Panc1 (cell line): ENCODE data around the gene PIGL. TPM values are rescaled to one million over a fixed set of nuclear protein-coding genes. Genes with fewer than 3 reads are reported as not detected.

Experiments used
- ATAC-seq: fragments of 200-7000 bp; cut with Tn5 transposase; 2 replicates; pipeline ENCODE4 v1.9.1; 2020; ENCODE audit warnings: mild to moderate bottlenecking, moderate library complexity
- BruUV-seq: library from RNA; stranded (reverse); fragments of 400-500 nt; replicated peaks from 2 replicates; lab custom pipeline; 2021; lab: Mats Ljungman, UMichigan
- CTCF ChIA-PET: fragments of 300-600 bp; sonication (Branson Sonifier 250); formaldehyde crosslinking; loops from one replicate; lab custom pipeline; 2022; ENCODE audit warnings: antibody characterized with exemption; lab: Charles Lee
- POLR2A ChIA-PET: fragments of 300-600 bp; sonication (Branson Sonifier 250); formaldehyde crosslinking; loops from one replicate; lab custom pipeline; 2022; ENCODE audit warnings: antibody characterized with exemption; lab: Charles Lee
- DNase-seq: peaks from one replicate; pipeline ENCODE4 v3.0.0-alpha.2; 2010; ENCODE audit warnings: low read depth, low spot score
- H3K27ac ChIP-seq: 2 replicates; pipeline ENCODE4 v1.5.1; 2011; ENCODE audit warnings: mild to moderate bottlenecking, low read length, inconsistent platforms
- H3K27me3 ChIP-seq: fragments of 200-500 bp; sonication (Bioruptor generic); 2 replicates; pipeline ENCODE4 v1.6.0; 2014; ENCODE audit warnings: low read length, inconsistent platforms; ENCODE audit not compliant: control insufficient read depth, insufficient read depth
- H3K36me3 ChIP-seq: fragments of 200-500 bp; sonication (Bioruptor generic); 2 replicates; pipeline ENCODE4 v1.5.1; 2014; ENCODE audit warnings: inconsistent platforms, mild to moderate bottlenecking, low read length, moderate library complexity; ENCODE audit not compliant: control insufficient read depth, insufficient read depth
- H3K4me1 ChIP-seq: 2 replicates; pipeline ENCODE4 v1.5.1; 2011; ENCODE audit warnings: inconsistent platforms, mild to moderate bottlenecking, low read length, moderate library complexity; ENCODE audit not compliant: control insufficient read depth, insufficient read depth
- H3K4me3 ChIP-seq, 2 experiments: 2 replicates each; pipeline ENCODE4 v1.5.1; 2011 to 2012; ENCODE audit warnings: low read depth in 2 of 2, low read length in 2 of 2, mild to moderate bottlenecking in 2 of 2, inconsistent platforms in 1 of 2, moderate library complexity in 1 of 2
- H3K9me3 ChIP-seq: fragments of 200-500 bp; sonication (Bioruptor generic); 2 replicates; pipeline ENCODE4 v1.5.1; 2014; ENCODE audit warnings: low read depth, mild to moderate bottlenecking, inconsistent platforms, low read length, moderate library complexity; ENCODE audit not compliant: control insufficient read depth, insufficient read depth
- CTCF ChIP-seq: fragments of 450-650 bp; IDR thresholded peaks from 2 replicates; pipeline ENCODE4 v1.5.1; 2017; ENCODE audit warnings: mild to moderate bottlenecking
- POLR2AphosphoS5 ChIP-seq: IDR thresholded peaks from 2 replicates; pipeline ENCODE4 v1.6.1; 2012; ENCODE audit warnings: mild to moderate bottlenecking, low read depth, low read length, moderate library complexity
- REST ChIP-seq, 2 experiments: IDR thresholded peaks; 2 replicates each; pipeline ENCODE4 v1.6.1; 2011 to 2012; ENCODE audit warnings: low read depth in 2 of 2, control low read depth in 1 of 2, low read length in 1 of 2, mild to moderate bottlenecking in 1 of 2, moderate library complexity in 1 of 2; ENCODE audit not compliant: insufficient read depth in 1 of 2
- SIN3A ChIP-seq: IDR thresholded peaks from 2 replicates; pipeline ENCODE4 v1.6.1; 2012; ENCODE audit warnings: low read depth, mild to moderate bottlenecking, low read length, moderate library complexity, borderline replicate concordance; ENCODE audit not compliant: insufficient read depth
- TCF7L2 ChIP-seq: IDR thresholded peaks from 2 replicates; pipeline ENCODE4 v1.6.1; 2011; ENCODE audit warnings: mild to moderate bottlenecking, low read depth, low read length, inconsistent platforms
- in situ Hi-C: cut with HindIII; loops from 2 replicates; pipeline ENCODE4 v1.10.0; 2016; ENCODE audit warnings: low sequenced_read_pairs, low pct_unique_long_range_greater_than_20kb
- intact Hi-C: fragments of 100-400 bp; cut with micrococcal nuclease; formaldehyde crosslinking; loops from one replicate; pipeline ENCODE4 v1.10.0; 2022; ENCODE audit not compliant: unreplicated experiment
- total RNA-seq: library from RNA; stranded (reverse); gene quantifications from one replicate; pipeline ENCODE4 v1.2.1, GENCODE V29; 2021; ENCODE audit not compliant: unreplicated experiment

PIGL gene
- total RNA-seq, 1 experiment from 2014 or later = 14.8 TPM

GRCh38 chr17:16187642-16188041 lies 29.4 kb upstream of the PIGL start:
- no peak for DNase-seq
- CTCF ChIA-PET = no interaction called here
- intact Hi-C loops (no loop called here), in situ Hi-C loops (no loop called here)
- Histone ChIP-seq H3K4me1 (no peaks in the 10 kb centered on the region), H3K9me3 (no peaks in the 10 kb centered on the region), H3K27ac (no peak overlapping the region), H3K27me3 (no peaks in the 10 kb centered on the region), H3K36me3 (peaks cover 4% of the 10 kb centered on the region; the same call in 1 of the 2 replicates), H3K4me3 (no peak overlapping the region)
- POLR2A ChIA-PET = interaction anchor here (0.7 kb wide), 1 partner anchor 9 kb away, joined by 11 read pairs; no protein-coding TSS in a partner anchor
- TF ChIP-seq SIN3A = no peak
- TF ChIP-seq POLR2AphosphoS5 = no peak
- no TSS peak for BruUV-seq
- no peak for ATAC-seq

- Histone ChIP-seq H3K36me3 (peaks cover 4% of the 10 kb centered on the region; the same call in 1 of the 2 replicates), H3K27me3 (no peaks in the 10 kb centered on the region), H3K4me3 (no peak overlapping the region), H3K9me3 (no peaks in the 10 kb centered on the region), H3K4me1 (no peaks in the 10 kb centered on the region), H3K27ac (no peak overlapping the region)
- intact Hi-C loops (no loop called here), in situ Hi-C loops (no loop called here)
- TF ChIP-seq REST (IDR thresholded peaks at IDR 0.05; ENCODE audit: insufficient read depth in 1 of 2, low read depth in 2 of 2, low read length in 1 of 2) = no peak
- no peak for DNase-seq
- ATAC-seq = no peak
- CTCF ChIA-PET = no interaction called here
- POLR2A ChIA-PET = no interaction called here
- no TSS peak for BruUV-seq
Observed at GRCh38 chr17:16189791-16190348, 27.1 kb upstream of the PIGL start.

- in situ Hi-C loops (no loop called here), intact Hi-C loops (no loop called here)
- POLR2A ChIA-PET = no interaction called here
- CTCF ChIA-PET = no interaction called here
- TF ChIP-seq REST (IDR thresholded peaks at IDR 0.05; ENCODE audit: insufficient read depth in 1 of 2, low read depth in 2 of 2, low read length in 1 of 2) (no peak), CTCF (no peak), POLR2AphosphoS5 (no peak), TCF7L2 (no peak), SIN3A (no peak)
- no peak for DNase-seq
- no peak for ATAC-seq
- peaks cover 4% of the 10 kb centered on the region; the same call in 1 of the 2 replicates for H3K36me3 ChIP-seq
- no TSS peak for BruUV-seq
- H3K27me3 ChIP-seq = no peaks in the 10 kb centered on the region
- H3K9me3 ChIP-seq = no peaks in the 10 kb centered on the region
- no peak overlapping the region for H3K27ac ChIP-seq
- H3K4me3 ChIP-seq = no peak overlapping the region
- no peaks in the 10 kb centered on the region for H3K4me1 ChIP-seq
Observed at GRCh38 chr17:16190703-16191360, 26.2 kb upstream of the PIGL start.
